Gastrocnemius medialis (tissue), 4 donors: ENCODE results near the gene CTCFL.

Experiments used
- CTCF ChIP-seq, 5 experiments: fragments of 450-650 bp in 3 of 5; fragments of 200-600 bp in 2 of 5; sonication (generic) in 2 of 5; IDR thresholded peaks in 4 of 5; conservative IDR thresholded peaks in 1 of 5; 1 replicate in 4 of 5; 2 replicates in 1 of 5; pipeline ENCODE4 v1.5.1; 2016 to 2019; ENCODE audit warnings: antibody characterized with exemption in 5 of 5, mild to moderate bottlenecking in 3 of 5, moderate library complexity in 3 of 5
- POLR2A ChIP-seq, 2 donors: fragments of 450-650 bp; IDR thresholded peaks; one replicate each; pipeline ENCODE4 v1.6.1; 2017; ENCODE audit warnings: antibody characterized with exemption in 2 of 2, mild to moderate bottlenecking in 2 of 2, moderate library complexity in 2 of 2

DNA sequence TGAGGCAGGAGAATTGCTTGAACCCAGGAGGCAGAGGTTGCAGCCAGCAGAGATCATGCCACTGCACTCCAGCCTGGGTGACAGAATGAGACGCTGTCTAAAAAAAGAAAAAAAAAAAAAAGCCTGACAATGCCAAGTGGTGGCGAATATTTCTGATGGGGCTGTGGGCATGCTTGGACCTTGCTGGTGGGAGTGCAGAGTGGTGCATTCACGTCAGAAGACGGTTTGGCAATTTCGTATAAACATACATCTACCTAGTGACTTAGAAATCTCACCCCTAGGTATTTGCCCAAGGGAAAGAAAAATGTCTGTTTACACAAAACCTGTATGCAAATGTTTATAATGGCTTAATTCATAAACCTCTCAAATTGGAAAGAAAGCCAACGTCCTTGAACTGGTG lies 33.6 kb downstream of the CTCFL start:
- TF ChIP-seq CTCF (IDR thresholded peaks at IDR 0.05 in 4 of 5, conservative IDR thresholded peaks at IDR 0.05 in 1 of 5) (no peak), POLR2A (IDR thresholded peaks at IDR 0.05) (no peak)
